H1 (cell line): ENCODE data around the gene ANO2. TPM values are rescaled to one million over a fixed set of nuclear protein-coding genes. Genes with fewer than 3 reads are reported as not detected.

ENCODE experiments used
- CTCF ChIA-PET: fragments of 300-600 bp; sonication (Branson Sonifier 250); formaldehyde crosslinking; loops from one replicate; lab custom pipeline; 2021; ENCODE audit not compliant: partially characterized antibody; lab: Charles Lee
- POLR2A ChIA-PET: fragments of 300-600 bp; sonication (Branson Sonifier 250); formaldehyde crosslinking; loops from one replicate; lab custom pipeline; 2021; ENCODE audit warnings: inconsistent platforms; ENCODE audit not compliant: partially characterized antibody; lab: Charles Lee
- DNase-seq, 2 experiments: peaks; one replicate each; pipeline versions ENCODE4 v3.0.0 to v3.0.0-alpha.2; 2010 to 2022; ENCODE audit warnings: low spot score in 2 of 2, low read depth in 1 of 2, mixed read lengths in 1 of 2
- FAIRE-seq: peaks from 2 replicates; lab custom pipeline; 2011; peaks lifted over from hg19 to GRCh38; lab: Jason Lieb, UNC
- H2AFZ ChIP-seq: 2 replicates; pipeline ENCODE4 v1.8.1; 2012; ENCODE audit warnings: low read length, inconsistent platforms
- H2AK5ac ChIP-seq: 2 replicates; pipeline ENCODE4 v1.6.1; 2013; ENCODE audit warnings: low read depth, low read length
- H2BK120ac ChIP-seq: replicated peaks from 2 replicates; pipeline ENCODE3; 2013; ENCODE audit warnings: low read depth, low read length, inconsistent platforms
- H2BK12ac ChIP-seq: 2 replicates; pipeline ENCODE4 v1.6.1; 2013; ENCODE audit warnings: low read depth, low read length
- H2BK15ac ChIP-seq: 2 replicates; pipeline ENCODE4 v1.6.1; 2013; ENCODE audit warnings: low read length
- H2BK20ac ChIP-seq: 2 replicates; pipeline ENCODE4 v1.6.1; 2013; ENCODE audit warnings: low read length
- H2BK5ac ChIP-seq: 2 replicates; pipeline ENCODE4 v1.6.1; 2013; ENCODE audit warnings: low read depth, low read length
- H3K14ac ChIP-seq: 2 replicates; pipeline ENCODE4 v1.6.1; 2013; ENCODE audit warnings: inconsistent platforms; ENCODE audit not compliant: insufficient read length
- H3K18ac ChIP-seq: 2 replicates; pipeline ENCODE4 v1.6.1; 2013; ENCODE audit warnings: low read length; ENCODE audit errors: extremely low read depth
- H3K23ac ChIP-seq: 2 replicates; pipeline ENCODE4 v1.6.1; 2013; ENCODE audit warnings: inconsistent platforms; ENCODE audit not compliant: insufficient read length
- H3K23me2 ChIP-seq: 2 replicates; pipeline ENCODE4 v1.6.1; 2013; ENCODE audit warnings: low read depth, low read length
- H3K27ac ChIP-seq: 2 replicates; pipeline ENCODE4 v1.6.1; 2011; ENCODE audit warnings: low read depth, low read length, inconsistent platforms
- H3K27me3 ChIP-seq, 4 experiments: replicated peaks in 1 of 4; 1 replicate in 1 of 4; 2 replicates in 3 of 4; pipeline versions ENCODE4 v1.6.1 to v1.8.1; 2011 to 2013; ENCODE audit warnings: low read length in 3 of 4, mild to moderate bottlenecking in 3 of 4, inconsistent platforms in 2 of 4, mixed read lengths in 2 of 4, moderate library complexity in 1 of 4; ENCODE audit not compliant: control insufficient read depth in 3 of 4, insufficient read depth in 3 of 4; ENCODE audit errors: extremely low read depth in 1 of 4
- H3K36me3 ChIP-seq, 4 experiments: 2 replicates each; pipeline versions ENCODE4 v1.6.1 to v1.8.1; 2011 to 2013; ENCODE audit warnings: mild to moderate bottlenecking in 4 of 4, low read length in 3 of 4, moderate library complexity in 2 of 4, control low read depth in 1 of 4, inconsistent platforms in 1 of 4; ENCODE audit not compliant: insufficient read depth in 4 of 4, control insufficient read depth in 2 of 4
- H3K4ac ChIP-seq: replicated peaks from 2 replicates; pipeline ENCODE3; 2013; ENCODE audit warnings: low read length, low read depth, mixed read lengths, inconsistent platforms; ENCODE audit not compliant: insufficient read length
- H3K4me1 ChIP-seq, 4 experiments: replicated peaks in 1 of 4; 1 replicate in 1 of 4; 2 replicates in 3 of 4; pipeline versions ENCODE4 v1.6.1 to v1.8.1; 2011 to 2013; ENCODE audit warnings: low read length in 3 of 4, inconsistent platforms in 2 of 4, mixed read lengths in 1 of 4; ENCODE audit not compliant: insufficient read depth in 4 of 4, control insufficient read depth in 3 of 4
- H3K4me2 ChIP-seq, 2 experiments: 2 replicates each; pipeline versions ENCODE4 v1.6.1 to v1.8.1; 2011 to 2013; ENCODE audit warnings: low read depth in 2 of 2, low read length in 2 of 2, control low read depth in 1 of 2, inconsistent platforms in 1 of 2, mild to moderate bottlenecking in 1 of 2; ENCODE audit not compliant: insufficient read depth in 1 of 2
- H3K4me3 ChIP-seq, 4 experiments: fragments of 200-600, 300-600 bp in 1 of 4; sonication (generic), shearing (Covaris generic), sonication (Bioruptor Twin) in 1 of 4; 2 replicates each; pipeline versions ENCODE4 v1.5.1 to v1.8.1; 2011 to 2016; ENCODE audit warnings: low read length in 4 of 4, low read depth in 3 of 4, control low read depth in 2 of 4, inconsistent platforms in 2 of 4, mild to moderate bottlenecking in 2 of 4, mixed read lengths in 1 of 4, moderate library complexity in 1 of 4; ENCODE audit not compliant: insufficient read depth in 2 of 4; ENCODE audit errors: extremely low read depth in 1 of 4
- H3K56ac ChIP-seq: replicated peaks from 2 replicates; pipeline ENCODE3; 2013; ENCODE audit warnings: low read depth, mild to moderate bottlenecking, mixed read lengths, low read length, inconsistent platforms; ENCODE audit not compliant: insufficient read length
- H3K79me1 ChIP-seq: 2 replicates; pipeline ENCODE4 v1.6.1; 2013; ENCODE audit warnings: low read depth, low read length, control low read depth
- H3K79me2 ChIP-seq, 2 experiments: 2 replicates each; pipeline versions ENCODE4 v1.6.1 to v1.8.1; 2012 to 2013; ENCODE audit warnings: low read length in 2 of 2, mild to moderate bottlenecking in 2 of 2, inconsistent platforms in 1 of 2; ENCODE audit not compliant: insufficient read depth in 2 of 2, control insufficient read depth in 1 of 2
- H3K9ac ChIP-seq, 4 experiments: replicated peaks in 1 of 4; 1 replicate in 1 of 4; 2 replicates in 3 of 4; pipeline versions ENCODE4 v1.6.1 to v1.8.1; 2011 to 2013; ENCODE audit warnings: low read depth in 3 of 4, low read length in 3 of 4, control low read depth in 2 of 4, mild to moderate bottlenecking in 2 of 4, moderate library complexity in 2 of 4, inconsistent platforms in 1 of 4; ENCODE audit errors: extremely low read depth in 1 of 4
- H3K9me3 ChIP-seq, 2 experiments: 2 replicates each; pipeline versions ENCODE4 v1.6.1 to v1.8.1; 2012 to 2013; ENCODE audit warnings: mild to moderate bottlenecking in 2 of 2, moderate library complexity in 2 of 2, control low read depth in 1 of 2, inconsistent platforms in 1 of 2, low read depth in 1 of 2, low read length in 1 of 2, mixed read lengths in 1 of 2; ENCODE audit not compliant: insufficient read depth in 2 of 2
- H4K20me1 ChIP-seq, 2 experiments: replicated peaks in 1 of 2; 2 replicates each; pipeline versions ENCODE3 to v1.8.1; 2011 to 2013; ENCODE audit warnings: inconsistent platforms in 2 of 2, low read length in 2 of 2, mild to moderate bottlenecking in 1 of 2; ENCODE audit not compliant: insufficient read depth in 2 of 2, control insufficient read depth in 1 of 2
- H4K5ac ChIP-seq: 2 replicates; pipeline ENCODE4 v1.6.1; 2013; ENCODE audit warnings: low read length, low read depth, mixed read lengths, inconsistent platforms; ENCODE audit not compliant: insufficient read length
- H4K8ac ChIP-seq: 2 replicates; pipeline ENCODE4 v1.8.0; 2013; ENCODE audit warnings: mild to moderate bottlenecking, moderate library complexity, low read length, inconsistent platforms; ENCODE audit not compliant: insufficient read depth; ENCODE audit errors: extremely low read depth
- H4K91ac ChIP-seq: replicated peaks from 2 replicates; pipeline ENCODE3; 2013; ENCODE audit warnings: low read length, mixed read lengths, inconsistent platforms; ENCODE audit not compliant: insufficient read length
- EZH2 ChIP-seq: fragments of 200-600 bp; sonication (generic); IDR thresholded peaks from 2 replicates; pipeline ENCODE4 v1.7.1; 2012; ENCODE audit warnings: low read depth, mild to moderate bottlenecking, moderate library complexity, low read length, inconsistent platforms; ENCODE audit not compliant: severe bottlenecking
- GTF2F1 ChIP-seq: IDR thresholded peaks from 2 replicates; pipeline ENCODE4 v1.6.1; 2012; ENCODE audit warnings: low read depth, low read length, improper control_type of control experiment, borderline replicate concordance
- RBBP5 ChIP-seq: IDR thresholded peaks from 2 replicates; pipeline ENCODE4 v1.7.1; 2012; ENCODE audit warnings: low read depth, mild to moderate bottlenecking, inconsistent platforms, low read length, moderate library complexity, borderline replicate concordance
- WGBS, 2 experiments: shearing (Covaris generic) in 1 of 2; methylation state at CpG; one replicate each; pipeline versions ENCODE4 v1.1.6 to v1.1.7; 2013 to 2015; ENCODE audit warnings: low lambda C conversion rate in 2 of 2, mixed read lengths in 2 of 2, inconsistent platforms in 1 of 2, low coverage in 1 of 2, missing lambda C conversion rate in 1 of 2; ENCODE audit not compliant: insufficient replicate concordance in 2 of 2, insufficient coverage in 1 of 2, insufficient read length in 1 of 2; ENCODE audit errors: extremely low coverage in 1 of 2, missing lambda C conversion rate in 1 of 2; 5-methylcytosine and 5-hydroxymethylcytosine counted together
- polyA plus RNA-seq, 7 experiments: library from polyadenylated mRNA; depleted of rRNA in 3 of 7; stranded (reverse) in 5 of 7; unstranded in 2 of 7; fragments of >200 nt in 5 of 7; fragments of 200-250 nt in 2 of 7; gene quantifications; 1 replicate in 5 of 7; 2 replicates in 1 of 7; 4 replicates in 1 of 7; pipeline versions ENCODE4 v1.2.1 to v1.2.3, GENCODE V29; 2011 to 2013; ENCODE audit warnings: missing spikeins in 2 of 7, mixed read lengths in 2 of 7
- total RNA-seq: library from RNA; stranded (reverse); fragmentation: NEBNext Ultra II Directional; extraction: Animal tissue kit (Norgen Biotek cat#: 25700); gene quantifications from 2 replicates; pipeline ENCODE4 v1.2.1, GENCODE V29; 2021

Gene ANO2
- total and polyA plus RNA-seq, 2 of the 8 experiments (the other 6 are each of a cell fraction or from before 2014, with no cell fraction given), result 1.9 to 5.5 TPM

- H4K5ac ChIP-seq, result no peak overlapping the region
- no peak overlapping the region for H3K23ac ChIP-seq
- no peak overlapping the region for H2AFZ ChIP-seq
- H2BK20ac ChIP-seq, result no peak overlapping the region
- FAIRE-seq (no peak), DNase-seq (no peak)
- no peaks in the 10 kb centered on the region for H3K79me2 ChIP-seq
- no peaks in the 10 kb centered on the region for H3K36me3 ChIP-seq
- H4K8ac ChIP-seq, result no peak overlapping the region
- H2BK120ac ChIP-seq, result no peak overlapping the region
- no peaks in the 10 kb centered on the region for H3K9me3 ChIP-seq
- H4K91ac ChIP-seq, result no peak overlapping the region
- no peaks in the 10 kb centered on the region for H3K27me3 ChIP-seq
- H3K56ac ChIP-seq, result no peak overlapping the region
- H3K4me2 ChIP-seq, result no peak overlapping the region; a peak in 1 of 4 replicates
- ChIA-PET POLR2A (no interaction called here), CTCF (interaction anchor here (1.0 to 2.3 kb wide), 2 partner anchors 45 to 319 kb away, joined by 4 to 9 read pairs; no protein-coding TSS in a partner anchor)
- H2BK15ac ChIP-seq, result no peak overlapping the region
- H3K18ac ChIP-seq, result no peak overlapping the region
- H2AK5ac ChIP-seq, result no peak overlapping the region; the same call in 1 of the 2 replicates
- H3K27ac ChIP-seq, result no peak overlapping the region
- H3K4me1 ChIP-seq, result no peaks in the 10 kb centered on the region
- no peak overlapping the region for H3K14ac ChIP-seq
- 85% methylated on average over 12 of the region's 12 CpGs; no CpG with 5 or more reads in 1 of the 2 experiments for WGBS, 2 experiments
- no peaks in the 10 kb centered on the region for H4K20me1 ChIP-seq
- no peak overlapping the region; a peak in 1 of 7 replicates for H3K9ac ChIP-seq
- no peaks in the 10 kb centered on the region for H3K79me1 ChIP-seq
- H3K4ac ChIP-seq, result no peak overlapping the region
- no peak overlapping the region for H2BK5ac ChIP-seq
- no peak overlapping the region for H2BK12ac ChIP-seq
- no peaks in the 10 kb centered on the region for H3K23me2 ChIP-seq
- H3K4me3 ChIP-seq, result no peak overlapping the region
- no peak for TF ChIP-seq EZH2
- TF ChIP-seq RBBP5, result no peak
- TF ChIP-seq GTF2F1, result no peak
Observed at GRCh38 chr12:5748027-5748426, 197.0 kb downstream of the ANO2 start.
